ENCODE results near the gene SPATA13.

SPATA13 gene

GRCh38 chr13:24232037-24232436, 71.5 kb downstream of the SPATA13 start:
- DNase-seq (ENCODE audit: low read depth) = no peak
- TF ChIP-seq, protein P1, sequence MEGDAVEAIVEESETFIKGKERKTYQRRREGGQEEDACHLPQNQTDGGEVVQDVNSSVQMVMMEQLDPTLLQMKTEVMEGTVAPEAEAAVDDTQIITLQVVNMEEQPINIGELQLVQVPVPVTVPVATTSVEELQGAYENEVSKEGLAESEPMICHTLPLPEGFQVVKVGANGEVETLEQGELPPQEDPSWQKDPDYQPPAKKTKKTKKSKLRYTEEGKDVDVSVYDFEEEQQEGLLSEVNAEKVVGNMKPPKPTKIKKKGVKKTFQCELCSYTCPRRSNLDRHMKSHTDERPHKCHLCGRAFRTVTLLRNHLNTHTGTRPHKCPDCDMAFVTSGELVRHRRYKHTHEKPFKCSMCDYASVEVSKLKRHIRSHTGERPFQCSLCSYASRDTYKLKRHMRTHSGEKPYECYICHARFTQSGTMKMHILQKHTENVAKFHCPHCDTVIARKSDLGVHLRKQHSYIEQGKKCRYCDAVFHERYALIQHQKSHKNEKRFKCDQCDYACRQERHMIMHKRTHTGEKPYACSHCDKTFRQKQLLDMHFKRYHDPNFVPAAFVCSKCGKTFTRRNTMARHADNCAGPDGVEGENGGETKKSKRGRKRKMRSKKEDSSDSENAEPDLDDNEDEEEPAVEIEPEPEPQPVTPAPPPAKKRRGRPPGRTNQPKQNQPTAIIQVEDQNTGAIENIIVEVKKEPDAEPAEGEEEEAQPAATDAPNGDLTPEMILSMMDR (IDR thresholded peaks at IDR 0.05; ENCODE audit: low read length, missing control alignments) = no peak
- H3K4me3 ChIP-seq (replicated peaks; ENCODE audit: low read depth, low read length) = no peak overlapping the region

GRCh38 chr13:24232474-24232873, 72.0 kb downstream of the SPATA13 start:
- H3K4me3 ChIP-seq (replicated peaks; ENCODE audit: low read depth, low read length) = no peak overlapping the region

GRCh38 chr13:24233351-24233901, 72.9 kb downstream of the SPATA13 start:
- peak overlapping the region; percentile 38 for H3K4me3 ChIP-seq (replicated peaks; ENCODE audit: low read depth, low read length)
- DNase-seq (ENCODE audit: low read depth) = peak; percentile 61
- TF ChIP-seq, protein P1 (IDR thresholded peaks at IDR 0.05; ENCODE audit: low read length, missing control alignments) = no peak

More at GRCh38 chr13:24232474-24232873, 72.0 kb downstream of the SPATA13 start:
- TF ChIP-seq, protein P1 (IDR thresholded peaks at IDR 0.05; ENCODE audit: low read length, missing control alignments) = no peak
- DNase-seq (ENCODE audit: low read depth) = no peak

DNA sequence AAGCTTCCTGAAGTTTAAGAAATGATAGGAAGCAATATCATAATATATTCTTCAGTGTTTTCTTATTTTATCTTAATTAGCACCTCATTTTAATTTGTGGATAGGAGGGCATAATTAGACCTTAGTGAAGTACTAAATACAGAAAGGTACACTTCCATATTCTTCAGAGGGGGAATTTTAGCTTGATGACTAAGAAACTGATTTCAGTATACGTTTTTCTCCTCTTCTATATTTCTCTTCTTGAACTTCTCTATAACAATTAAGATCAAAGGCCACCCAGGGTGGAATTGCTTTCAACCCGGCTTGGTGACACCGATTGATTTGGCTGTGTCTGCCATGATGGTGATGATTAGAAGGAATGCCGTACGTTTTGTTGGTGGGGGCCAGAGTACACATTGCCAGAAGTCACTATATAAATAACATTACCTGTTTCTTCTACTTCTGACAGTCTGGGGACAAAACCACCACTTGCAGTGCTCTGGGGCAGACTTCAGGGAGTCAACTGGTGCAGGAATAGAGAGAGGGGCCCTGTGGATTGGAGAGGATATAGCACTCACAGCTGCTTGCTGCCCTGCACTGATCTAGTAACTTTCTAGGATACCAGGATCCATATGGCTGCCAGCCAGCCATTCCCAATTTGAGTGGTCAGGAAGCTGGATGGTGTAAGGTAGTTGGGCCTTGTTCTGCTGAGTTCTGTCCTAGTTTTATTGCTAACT, 73.8 kb downstream of the SPATA13 start:
- no peak overlapping the region for H3K4me3 ChIP-seq (replicated peaks; ENCODE audit: low read depth, low read length)
- TF ChIP-seq, protein P1 (IDR thresholded peaks at IDR 0.05; ENCODE audit: low read length, missing control alignments) = no peak
- no peak for DNase-seq (ENCODE audit: low read depth)

DNA sequence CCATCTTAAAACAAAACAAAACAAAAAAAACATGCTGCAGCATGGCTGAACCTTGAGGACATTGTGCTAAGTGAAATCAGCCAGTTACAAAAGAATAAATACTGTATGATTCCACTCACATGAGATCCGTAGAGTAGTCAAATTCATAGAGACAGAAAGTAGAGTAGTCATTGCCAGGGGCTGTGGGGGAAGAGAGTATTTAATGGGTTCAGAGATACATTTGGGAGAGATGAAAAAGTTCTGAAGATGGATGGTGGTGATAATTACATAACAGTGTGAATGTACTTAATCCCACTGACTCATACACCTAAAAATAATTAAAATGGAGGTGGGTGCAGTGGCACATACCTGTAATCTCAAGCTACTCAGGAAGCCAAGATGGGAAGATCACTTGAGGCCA, 76.8 kb downstream of the SPATA13 start:
- H3K4me3 ChIP-seq (replicated peaks; ENCODE audit: low read depth, low read length) = no peak overlapping the region
- TF ChIP-seq, protein P1 (IDR thresholded peaks at IDR 0.05; ENCODE audit: low read length, missing control alignments) = no peak
- no peak for DNase-seq (ENCODE audit: low read depth)

DNA sequence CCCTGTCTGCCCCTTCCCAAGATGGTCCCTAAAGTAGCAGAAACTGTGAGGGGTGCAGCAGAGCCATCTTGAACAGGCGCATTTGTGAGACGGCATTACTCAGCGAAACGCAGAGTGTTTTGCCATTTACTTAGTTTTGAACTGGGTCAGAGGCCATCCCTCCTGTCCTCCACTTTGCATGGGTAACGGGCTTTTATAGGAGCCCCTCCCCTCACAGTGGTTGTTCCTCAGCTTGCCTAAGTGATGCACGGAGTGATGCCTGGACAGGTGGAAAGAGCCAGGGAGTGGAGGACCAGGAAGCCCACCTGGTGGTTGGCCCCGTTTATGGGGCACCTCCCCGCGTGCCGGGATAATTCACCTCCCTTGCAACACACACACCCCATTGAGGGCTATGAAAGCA, 80.8 kb downstream of the SPATA13 start:
- H3K4me3 ChIP-seq (replicated peaks; ENCODE audit: low read depth, low read length) = no peak overlapping the region
- TF ChIP-seq, protein P1 (IDR thresholded peaks at IDR 0.05; ENCODE audit: low read length, missing control alignments) = no peak
- no peak for DNase-seq (ENCODE audit: low read depth)

DNA sequence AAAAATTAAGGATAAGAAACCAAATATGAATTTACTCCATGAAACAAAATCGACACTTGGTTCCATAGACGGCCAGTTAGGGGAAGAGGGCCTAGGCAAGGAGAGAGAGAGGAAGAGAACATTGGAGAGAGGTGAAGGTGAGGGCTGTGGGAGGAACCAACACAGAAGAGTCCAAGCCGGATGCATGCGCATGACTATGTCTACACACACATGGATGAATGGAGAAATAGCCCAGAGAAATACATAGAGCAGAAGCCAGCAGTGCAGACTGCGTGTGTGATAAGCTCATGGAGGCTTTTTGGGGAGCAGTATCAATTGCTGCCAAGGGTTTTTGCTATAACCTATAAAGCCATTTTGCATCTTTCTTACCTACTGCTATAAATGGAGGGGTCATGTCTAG, 81.6 kb downstream of the SPATA13 start:
- TF ChIP-seq, protein P1 (IDR thresholded peaks at IDR 0.05; ENCODE audit: low read length, missing control alignments) = no peak
- no peak for DNase-seq (ENCODE audit: low read depth)
- no peak overlapping the region for H3K4me3 ChIP-seq (replicated peaks; ENCODE audit: low read depth, low read length)

All from fibroblast of pulmonary artery (primary cell).